Inferior parietal cortex (tissue), 1 donor: ENCODE results near the gene SPINT1.

ENCODE experiments used
- DNase-seq: peaks from one replicate; pipeline ENCODE4 v3.0.0-alpha.2; 2016; ENCODE audit errors: extremely low spot score

Gene SPINT1

DNA sequence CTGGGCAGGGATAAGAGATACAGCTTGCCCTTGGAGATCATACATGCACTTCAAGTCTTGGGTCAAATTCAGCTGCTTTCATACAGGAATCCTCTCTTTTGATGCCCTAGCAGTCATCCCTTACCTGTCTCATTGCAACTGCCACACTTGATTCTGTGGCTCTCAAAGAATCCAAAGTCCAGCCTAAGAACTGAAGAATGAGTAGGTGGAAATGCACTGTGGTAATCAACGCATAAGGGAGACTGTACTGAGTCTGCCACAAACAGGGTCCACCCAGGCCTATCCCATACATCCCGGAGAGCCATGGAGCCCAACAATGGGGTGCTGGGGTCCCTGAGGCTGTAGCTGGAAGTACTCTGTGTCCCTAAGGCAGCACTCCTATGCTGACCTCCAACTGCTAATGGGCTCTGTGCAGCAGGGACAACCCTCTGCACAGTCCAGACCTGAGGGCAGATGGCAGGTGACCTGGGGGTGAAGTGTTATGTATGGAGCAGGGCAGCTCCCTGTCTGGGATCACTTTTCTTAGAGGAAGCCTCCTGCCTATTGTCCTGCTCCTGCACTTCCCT lies 48.7 kb downstream of the SPINT1 start:
- DNase-seq, result no peak

DNA sequence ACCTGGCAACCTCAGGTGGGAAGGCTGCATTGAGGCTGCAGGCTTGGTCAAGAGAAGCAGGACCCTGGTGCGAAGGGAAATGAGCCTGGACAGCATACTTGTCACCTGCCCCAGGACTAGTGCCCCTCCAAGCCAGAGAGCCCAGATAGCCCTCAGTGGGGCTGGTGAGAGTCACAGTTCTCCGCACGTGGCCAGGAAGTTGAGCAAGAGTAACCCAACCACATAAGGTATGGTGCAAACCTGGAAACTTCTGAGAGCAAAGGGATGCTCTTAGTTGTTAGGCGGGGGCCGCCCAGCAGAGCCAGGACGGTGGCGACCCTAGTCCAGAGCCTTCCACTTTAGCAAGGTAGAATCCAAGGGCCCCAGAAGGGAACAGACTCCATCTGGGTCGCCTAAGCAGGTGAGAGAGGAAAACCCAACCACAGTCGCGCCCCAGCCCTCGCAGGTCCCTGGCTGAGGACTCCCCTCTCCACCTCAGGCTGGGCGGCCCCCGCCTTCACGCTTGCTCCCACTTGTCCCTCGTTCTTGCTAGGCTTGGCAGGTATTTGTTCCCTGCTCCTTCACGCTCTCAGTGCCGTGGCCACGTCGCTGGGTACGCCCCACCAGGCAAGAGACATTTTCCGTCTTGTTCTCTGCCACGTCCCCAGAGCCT lies 49.3 kb downstream of the SPINT1 start:
- no peak for DNase-seq

DNA sequence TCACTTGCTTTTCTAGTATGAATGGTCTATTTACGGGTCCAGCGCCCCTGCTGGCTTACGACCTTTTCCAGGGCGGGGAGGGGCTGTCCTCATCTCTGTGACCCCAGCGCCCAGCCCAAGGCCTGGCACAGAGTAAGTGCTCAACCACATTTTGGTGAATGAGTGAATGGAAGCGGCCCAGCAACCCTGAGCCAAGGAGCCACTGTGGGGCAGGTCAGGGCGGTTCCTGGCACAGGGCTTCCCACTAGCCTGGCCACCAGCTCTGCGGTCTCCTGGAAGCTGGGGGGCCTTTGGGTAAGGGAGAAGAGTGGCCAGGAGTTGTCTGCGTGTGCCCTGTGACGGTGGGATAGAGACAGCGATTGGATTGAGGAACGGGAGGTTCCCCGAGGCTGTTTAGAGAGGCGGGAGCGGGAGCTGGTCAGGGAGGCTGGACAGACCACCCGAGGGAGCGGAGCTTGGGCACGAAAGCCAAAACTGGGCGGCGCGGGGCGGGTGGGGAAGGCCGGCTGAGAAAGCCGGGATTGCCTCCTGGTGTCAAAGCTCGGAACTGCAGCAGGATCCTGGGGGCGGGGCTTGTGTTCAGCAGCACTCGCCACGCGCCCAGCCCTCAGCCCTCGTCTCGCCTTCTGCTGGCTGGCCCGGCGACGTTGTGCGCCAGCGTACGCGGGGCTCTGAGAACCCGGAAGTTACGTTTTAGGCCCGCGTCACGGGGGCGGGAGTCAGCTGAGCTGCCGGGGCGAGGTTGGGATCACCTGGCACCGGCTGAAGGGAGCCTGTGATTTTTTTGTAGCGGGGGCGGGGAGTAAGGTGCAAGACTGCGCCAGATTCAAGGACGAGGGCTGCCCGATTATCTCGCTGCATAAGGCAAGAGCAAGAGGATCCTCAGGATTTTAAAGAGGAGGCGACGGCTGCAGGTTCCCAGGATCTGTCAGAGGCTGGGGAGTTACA lies 50.2 kb downstream of the SPINT1 start, which contains the start of gene VPS18:
VPS18 (plus strand) TSS at position 718 of the 948 bp plus-strand sequence. CDS start 319 bp downstream, outside the sequence.
- DNase-seq, result peak; percentile 98

DNA sequence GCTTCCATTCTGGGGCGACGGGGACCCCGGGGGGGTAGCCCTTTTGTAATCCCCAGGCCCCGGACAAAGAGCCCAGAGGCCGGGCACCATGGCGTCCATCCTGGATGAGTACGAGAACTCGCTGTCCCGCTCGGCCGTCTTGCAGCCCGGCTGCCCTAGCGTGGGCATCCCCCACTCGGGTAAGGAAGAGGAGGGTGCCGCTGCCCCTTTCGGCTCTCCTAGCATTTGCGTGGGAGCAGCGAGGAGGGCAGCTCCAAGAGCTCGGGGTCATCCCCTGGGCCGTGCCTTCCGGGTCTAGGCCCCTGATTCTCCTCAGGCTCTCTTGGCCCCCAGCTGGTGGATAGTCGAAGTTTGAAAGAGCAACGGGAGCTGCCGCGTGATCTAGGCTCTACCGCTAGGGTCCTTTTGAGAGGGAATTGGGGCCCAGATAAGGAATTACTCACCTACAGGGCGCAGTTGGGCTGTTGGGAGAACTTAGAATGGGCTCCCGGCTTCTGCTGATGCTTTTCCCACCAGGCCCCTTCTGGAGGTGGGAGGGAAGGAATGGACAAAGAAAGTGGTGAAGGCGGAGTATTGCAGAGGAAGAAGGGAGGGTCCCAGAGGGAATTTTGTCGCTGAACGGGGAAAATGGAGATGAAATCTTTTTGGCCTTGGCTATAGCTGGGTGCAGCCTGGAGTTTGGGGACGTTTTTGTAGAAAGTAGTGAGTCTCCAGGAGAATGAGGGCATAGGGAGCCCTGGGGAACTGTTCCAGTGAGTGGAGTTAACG lies 51.0 kb downstream of the SPINT1 start:
- peak; percentile 52 for DNase-seq

DNA sequence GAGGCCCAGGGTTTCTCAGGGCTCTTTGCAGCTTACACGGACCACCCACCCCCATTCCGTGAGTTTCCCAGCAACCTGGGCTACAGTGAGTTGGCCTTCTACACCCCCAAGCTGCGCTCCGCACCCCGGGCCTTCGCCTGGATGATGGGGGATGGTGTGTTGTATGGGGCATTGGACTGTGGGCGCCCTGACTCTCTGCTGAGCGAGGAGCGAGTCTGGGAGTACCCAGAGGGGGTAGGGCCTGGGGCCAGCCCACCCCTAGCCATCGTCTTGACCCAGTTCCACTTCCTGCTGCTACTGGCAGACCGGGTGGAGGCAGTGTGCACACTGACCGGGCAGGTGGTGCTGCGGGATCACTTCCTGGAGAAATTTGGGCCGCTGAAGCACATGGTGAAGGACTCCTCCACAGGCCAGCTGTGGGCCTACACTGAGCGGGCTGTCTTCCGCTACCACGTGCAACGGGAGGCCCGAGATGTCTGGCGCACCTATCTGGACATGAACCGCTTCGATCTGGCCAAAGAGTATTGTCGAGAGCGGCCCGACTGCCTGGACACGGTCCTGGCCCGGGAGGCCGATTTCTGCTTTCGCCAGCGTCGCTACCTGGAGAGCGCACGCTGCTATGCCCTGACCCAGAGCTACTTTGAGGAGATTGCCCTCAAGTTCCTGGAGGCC lies 55.8 kb downstream of the SPINT1 start:
- DNase-seq, result no peak

DNA sequence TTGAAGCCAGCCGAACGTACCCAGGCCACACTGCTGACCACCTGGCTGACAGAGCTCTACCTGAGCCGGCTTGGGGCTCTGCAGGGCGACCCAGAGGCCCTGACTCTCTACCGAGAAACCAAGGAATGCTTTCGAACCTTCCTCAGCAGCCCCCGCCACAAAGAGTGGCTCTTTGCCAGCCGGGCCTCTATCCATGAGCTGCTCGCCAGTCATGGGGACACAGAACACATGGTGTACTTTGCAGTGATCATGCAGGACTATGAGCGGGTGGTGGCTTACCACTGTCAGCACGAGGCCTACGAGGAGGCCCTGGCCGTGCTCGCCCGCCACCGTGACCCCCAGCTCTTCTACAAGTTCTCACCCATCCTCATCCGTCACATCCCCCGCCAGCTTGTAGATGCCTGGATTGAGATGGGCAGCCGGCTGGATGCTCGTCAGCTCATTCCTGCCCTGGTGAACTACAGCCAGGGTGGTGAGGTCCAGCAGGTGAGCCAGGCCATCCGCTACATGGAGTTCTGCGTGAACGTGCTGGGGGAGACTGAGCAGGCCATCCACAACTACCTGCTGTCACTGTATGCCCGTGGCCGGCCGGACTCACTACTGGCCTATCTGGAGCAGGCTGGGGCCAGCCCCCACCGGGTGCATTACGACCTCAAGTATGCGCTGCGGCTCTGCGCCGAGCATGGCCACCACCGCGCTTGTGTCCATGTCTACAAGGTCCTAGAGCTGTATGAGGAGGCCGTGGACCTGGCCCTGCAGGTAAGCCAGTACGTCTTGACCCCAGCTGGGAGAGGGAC lies 56.6 kb downstream of the SPINT1 start:
- no peak for DNase-seq

DNA sequence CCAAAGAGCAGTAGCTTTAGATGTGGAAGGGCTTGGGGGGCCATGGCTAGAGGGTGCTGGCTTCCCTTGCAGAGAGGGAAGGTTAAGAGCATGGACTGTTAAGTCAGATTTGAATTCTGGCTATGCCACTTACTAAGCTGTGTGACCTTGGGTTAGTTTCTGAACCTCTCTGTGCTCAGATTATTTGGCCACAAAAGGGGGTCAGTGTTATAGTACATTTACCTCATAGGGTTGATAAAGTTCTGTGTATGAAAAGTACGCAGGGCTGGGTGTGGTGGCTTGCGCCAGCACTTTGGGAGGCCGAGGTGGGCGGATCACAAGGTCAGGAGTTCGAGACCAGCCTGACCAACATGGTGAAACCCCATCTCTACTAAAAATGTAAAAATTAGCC lies 57.2 kb downstream of the SPINT1 start:
- DNase-seq, result no peak

DNA sequence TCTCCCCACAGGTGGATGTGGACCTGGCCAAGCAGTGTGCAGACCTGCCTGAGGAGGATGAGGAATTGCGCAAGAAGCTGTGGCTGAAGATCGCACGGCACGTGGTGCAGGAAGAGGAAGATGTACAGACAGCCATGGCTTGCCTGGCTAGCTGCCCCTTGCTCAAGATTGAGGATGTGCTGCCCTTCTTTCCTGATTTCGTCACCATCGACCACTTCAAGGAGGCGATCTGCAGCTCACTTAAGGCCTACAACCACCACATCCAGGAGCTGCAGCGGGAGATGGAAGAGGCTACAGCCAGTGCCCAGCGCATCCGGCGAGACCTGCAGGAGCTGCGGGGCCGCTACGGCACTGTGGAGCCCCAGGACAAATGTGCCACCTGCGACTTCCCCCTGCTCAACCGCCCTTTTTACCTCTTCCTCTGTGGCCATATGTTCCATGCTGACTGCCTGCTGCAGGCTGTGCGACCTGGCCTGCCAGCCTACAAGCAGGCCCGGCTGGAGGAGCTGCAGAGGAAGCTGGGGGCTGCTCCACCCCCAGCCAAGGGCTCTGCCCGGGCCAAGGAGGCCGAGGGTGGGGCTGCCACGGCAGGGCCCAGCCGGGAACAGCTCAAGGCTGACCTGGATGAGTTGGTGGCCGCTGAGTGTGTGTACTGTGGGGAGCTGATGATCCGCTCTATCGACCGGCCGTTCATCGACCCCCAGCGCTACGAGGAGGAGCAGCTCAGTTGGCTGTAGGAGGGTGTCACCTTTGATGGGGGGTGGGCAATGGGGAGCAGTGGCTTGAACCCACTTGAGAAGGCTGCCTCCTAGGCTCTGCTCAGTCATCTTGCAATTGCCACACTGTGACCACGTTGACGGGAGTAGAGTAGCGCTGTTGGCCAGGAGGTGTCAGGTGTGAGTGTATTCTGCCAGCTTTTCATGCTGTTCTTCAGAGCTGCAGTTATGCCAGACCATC lies 59.0 kb downstream of the SPINT1 start:
- DNase-seq, result no peak

DNA sequence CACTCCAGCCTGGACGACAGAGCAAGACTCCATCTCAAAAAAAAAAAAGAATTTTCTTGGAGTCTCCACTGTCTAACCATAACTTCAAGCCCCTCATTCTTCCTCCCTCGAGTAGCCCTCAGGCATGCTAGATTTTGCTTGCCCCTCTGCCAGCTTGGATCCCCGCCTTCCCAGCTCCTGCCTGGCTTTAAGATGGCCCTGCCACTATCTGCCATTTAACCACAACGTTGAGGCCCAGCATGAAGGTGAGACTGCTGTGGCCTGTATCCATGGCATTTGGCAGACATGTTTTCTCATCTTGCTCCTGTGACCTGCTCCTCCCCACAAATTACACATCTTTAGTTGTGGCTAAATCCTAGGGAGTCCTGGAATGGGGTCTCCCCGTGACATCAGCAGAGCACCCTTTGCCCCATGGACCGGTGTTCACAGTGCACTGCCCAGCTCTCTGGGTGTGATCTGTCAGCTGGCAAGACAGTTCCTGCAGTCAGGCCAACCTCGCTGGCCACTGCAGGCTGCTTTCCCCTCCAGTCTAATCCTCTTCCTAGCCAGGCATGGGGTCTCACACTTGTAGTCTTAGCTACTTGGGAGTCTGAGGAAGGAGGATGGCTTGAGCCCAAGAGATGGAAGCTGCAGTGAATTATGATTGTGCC lies 60.8 kb downstream of the SPINT1 start:
- no peak for DNase-seq

DNA sequence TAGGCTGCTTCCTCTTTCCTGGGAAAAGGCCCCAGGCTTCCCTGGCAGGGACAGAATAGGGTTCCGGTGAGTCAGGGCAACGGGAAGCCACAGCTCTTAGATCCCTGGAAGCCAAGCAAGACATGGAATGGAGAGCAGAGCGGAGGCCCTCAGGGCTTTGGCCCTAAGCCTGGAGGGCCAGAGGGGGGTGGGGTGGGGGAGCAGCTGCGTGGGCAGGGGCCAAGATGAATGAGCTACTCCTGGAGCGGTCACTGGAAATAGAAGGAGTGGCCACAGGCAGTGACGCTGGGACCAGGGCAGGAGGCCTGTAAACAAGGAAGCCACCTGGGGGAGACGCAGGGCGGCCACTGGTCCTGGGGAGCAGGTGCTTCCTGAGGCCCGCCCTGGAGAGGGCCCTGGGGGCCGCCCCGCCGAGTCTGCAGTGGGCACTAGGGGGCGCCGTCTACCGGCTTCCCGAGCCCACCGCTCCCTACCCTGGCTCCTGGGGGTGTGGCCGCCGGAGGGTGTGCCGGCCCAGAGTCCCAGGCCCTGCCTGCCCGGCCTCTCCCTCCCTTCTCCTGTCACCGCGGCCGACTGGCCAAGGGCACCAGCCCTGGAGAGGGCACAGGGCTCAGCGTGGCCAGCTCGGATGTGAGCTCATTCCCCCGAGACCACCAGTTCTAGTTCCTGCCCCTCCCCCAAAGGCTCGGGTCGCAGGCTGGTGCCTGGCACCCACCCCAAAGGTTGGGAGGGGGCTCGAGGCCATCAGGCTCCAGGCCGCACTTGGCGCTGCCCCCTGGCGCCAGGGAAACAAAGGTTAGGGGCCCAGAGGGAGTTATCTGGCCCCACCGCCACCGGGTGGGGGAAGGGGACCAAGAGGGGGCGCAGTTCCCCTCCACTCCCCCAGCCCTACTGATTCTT lies 62.5 kb downstream of the SPINT1 start:
- no peak for DNase-seq

DNA sequence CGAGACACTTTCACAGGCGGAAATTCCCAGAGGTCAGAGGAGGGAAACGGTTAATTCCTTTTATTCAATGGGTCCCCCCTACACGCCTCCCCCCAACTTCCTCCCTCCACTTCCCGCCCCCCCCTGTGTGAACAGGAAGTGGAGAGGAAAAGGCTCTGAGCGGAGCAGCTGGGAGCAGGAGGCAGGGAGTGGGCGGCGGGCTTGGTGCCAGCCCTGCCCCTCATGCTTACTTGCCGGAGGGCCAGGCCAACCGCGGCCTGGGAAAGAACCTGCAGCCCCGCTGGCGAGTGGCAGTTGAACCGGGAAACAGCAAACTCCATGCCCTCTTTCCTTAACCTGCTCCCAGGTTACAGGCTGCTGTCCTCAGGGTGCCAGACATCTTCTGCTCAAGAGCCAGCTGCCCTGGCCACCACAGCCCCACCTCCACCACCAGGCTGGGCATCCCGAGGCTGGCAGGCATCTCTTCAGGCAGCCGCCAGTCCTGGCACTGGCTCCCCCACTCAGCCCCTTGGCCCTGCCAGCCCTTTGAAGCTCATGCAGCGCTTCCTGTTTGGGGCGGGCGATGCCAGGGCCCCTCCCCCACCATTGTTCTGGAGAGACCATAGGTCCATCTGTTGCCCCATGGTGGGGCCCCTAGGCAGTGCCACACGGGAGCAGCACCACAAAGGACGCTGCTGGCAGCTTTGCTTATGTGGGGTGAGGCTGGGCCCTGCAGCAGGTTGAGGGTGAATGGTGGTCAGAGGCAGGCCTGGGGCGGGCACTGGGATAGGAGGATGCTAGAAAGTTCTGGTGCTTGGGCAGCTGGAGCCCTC lies 63.3 kb downstream of the SPINT1 start:
- no peak for DNase-seq
